DOHH2 (cell line): Measurements from ENCODE around the gene TRABD2A.

ENCODE experiments used
- H3F3A ChIP-seq: fragments of 200-600 bp; sonication (generic), shearing (Covaris generic); 2 replicates; pipeline ENCODE4 v1.6.0; 2016; ENCODE audit warnings: antibody characterized with exemption, mild to moderate bottlenecking; ENCODE audit not compliant: control insufficient read depth, insufficient read depth
- H3K27ac ChIP-seq: fragments of 200-600 bp; sonication (generic); 2 replicates; pipeline ENCODE4 v1.5.1; 2014; ENCODE audit warnings: low read depth, mild to moderate bottlenecking, low read length, moderate library complexity
- H3K27me3 ChIP-seq: fragments of 200-600 bp; sonication (generic); 2 replicates; pipeline ENCODE4 v1.6.1; 2014; ENCODE audit warnings: mild to moderate bottlenecking, low read length, mixed read lengths; ENCODE audit not compliant: control insufficient read depth
- H3K36me3 ChIP-seq: fragments of 200-600 bp; sonication (generic); 2 replicates; pipeline ENCODE4 v1.6.1; 2014; ENCODE audit warnings: mild to moderate bottlenecking, low read length, moderate library complexity, mixed read lengths; ENCODE audit not compliant: control insufficient read depth
- H3K4me1 ChIP-seq: fragments of 200-600 bp; sonication (generic); 2 replicates; pipeline ENCODE4 v1.6.1; 2014; ENCODE audit warnings: mild to moderate bottlenecking, low read length, mixed read lengths; ENCODE audit not compliant: control insufficient read depth
- H3K4me2 ChIP-seq: fragments of 200-600 bp; sonication (generic); 2 replicates; pipeline ENCODE4 v1.6.0; 2014; ENCODE audit warnings: mild to moderate bottlenecking, low read length, moderate library complexity
- H3K4me3 ChIP-seq: fragments of 200-600 bp; sonication (generic); 2 replicates; pipeline ENCODE4 v1.5.1; 2014; ENCODE audit warnings: mild to moderate bottlenecking, low read length, mixed read lengths
- H3K79me2 ChIP-seq: fragments of 200-600 bp; sonication (generic); 2 replicates; pipeline ENCODE4 v1.6.1; 2014; ENCODE audit warnings: mild to moderate bottlenecking, low read length, mixed read lengths; ENCODE audit not compliant: control insufficient read depth
- H3K9me2 ChIP-seq: fragments of 200-600 bp; sonication (generic); replicated peaks from 2 replicates; pipeline ENCODE4 v1.6.1; 2014; ENCODE audit warnings: mild to moderate bottlenecking, low read length, mixed read lengths; ENCODE audit not compliant: control insufficient read depth
- H3K9me3 ChIP-seq: fragments of 200-600 bp; sonication (generic); 2 replicates; pipeline ENCODE4 v1.6.1; 2014; ENCODE audit warnings: antibody characterized with exemption, low read length, mixed read lengths; ENCODE audit not compliant: control insufficient read depth, insufficient read depth
- H4K20me1 ChIP-seq: fragments of 200-600 bp; sonication (generic); 2 replicates; pipeline ENCODE4 v1.6.0; 2014; ENCODE audit warnings: low read depth, mild to moderate bottlenecking, antibody characterized with exemption, low read length, moderate library complexity; ENCODE audit not compliant: control insufficient read depth, insufficient read depth
- CTCF ChIP-seq: fragments of 200-600 bp; sonication (generic); IDR thresholded peaks from one replicate; pipeline ENCODE4 v1.5.1; 2014; ENCODE audit warnings: antibody characterized with exemption, mild to moderate bottlenecking, low read depth, low read length; ENCODE audit not compliant: poor library complexity, severe bottlenecking
- EZH2phosphoT487 ChIP-seq: fragments of 200-600 bp; sonication (generic); IDR thresholded peaks from 2 replicates; pipeline ENCODE4 v1.6.1; 2017; ENCODE audit warnings: borderline replicate concordance, mild to moderate bottlenecking, antibody characterized with exemption, low read length, moderate library complexity, mixed read lengths

The TRABD2A gene

GRCh38 chr2:84880645-84881521 lies at the start of gene TRABD2A:
TRABD2A (minus strand) TSS chr2:84881084; CDS start chr2:84881039, 45 bp downstream.
- Histone ChIP-seq H4K20me1 (no peaks in the 10 kb centered on the region), H3K79me2 (no peaks in the 10 kb centered on the region), H3K27ac (no peak within 1 kb of the TSS), H3K9me2 (no peaks in the 10 kb centered on the region), H3F3A (no peaks in the 10 kb centered on the region), H3K27me3 (peaks cover 43% of the 10 kb centered on the region), H3K4me1 (peaks cover 25% of the 10 kb centered on the region), H3K4me3 (peak within 1 kb of the TSS; percentile 75), H3K9me3 (no peaks in the 10 kb centered on the region), H3K4me2 (peak within 1 kb of the TSS; percentile 87), H3K36me3 (no peaks in the 10 kb centered on the region)
- TF ChIP-seq EZH2phosphoT487 = peak; percentile 57; the same call in 1 of the 2 replicates
- no peak for TF ChIP-seq CTCF

GRCh38 chr2:84927275-84927627 lies 46.4 kb upstream of the TRABD2A start:
- Histone ChIP-seq H3K4me3 (peak overlapping the region; percentile 100), H3K27ac (peak overlapping the region; percentile 78), H4K20me1 (no peaks in the 10 kb centered on the region), H3K79me2 (peaks cover 13% of the 10 kb centered on the region), H3K4me2 (peak overlapping the region; percentile 100), H3K4me1 (peaks cover 59% of the 10 kb centered on the region), H3K9me2 (no peaks in the 10 kb centered on the region), H3K36me3 (peaks cover 3% of the 10 kb centered on the region; the same call in 1 of the 2 replicates), H3F3A (peaks cover 22% of the 10 kb centered on the region), H3K27me3 (no peaks in the 10 kb centered on the region), H3K9me3 (peaks cover 4% of the 10 kb centered on the region; the same call in 1 of the 2 replicates)
- no peak for TF ChIP-seq CTCF
- TF ChIP-seq EZH2phosphoT487 = no peak

- Histone ChIP-seq H3K9me3 (peaks cover 4% of the 10 kb centered on the region; the same call in 1 of the 2 replicates), H3K27me3 (no peaks in the 10 kb centered on the region), H3K79me2 (peaks cover 11% of the 10 kb centered on the region), H4K20me1 (no peaks in the 10 kb centered on the region), H3K4me2 (peak overlapping the region; percentile 100), H3K4me1 (peaks cover 61% of the 10 kb centered on the region), H3K9me2 (no peaks in the 10 kb centered on the region), H3K4me3 (peak overlapping the region; percentile 100), H3K36me3 (peaks cover 3% of the 10 kb centered on the region; the same call in 1 of the 2 replicates), H3F3A (peaks cover 18% of the 10 kb centered on the region), H3K27ac (peak overlapping the region; percentile 78)
- TF ChIP-seq EZH2phosphoT487 (no peak), CTCF (peak; percentile 100)
These were observed 45.0 kb upstream of the TRABD2A start for GRCh38 chr2:84925724-84926376.
